ENCODE data around the gene CTPS2. TPM values are rescaled to one million over a fixed set of nuclear protein-coding genes. Genes with fewer than 3 reads are reported as not detected.
"Not testable (repeated sequence)": the region's sequence is repeated elsewhere in the genome, so short reads cannot be mapped to it uniquely, and the experiment has no call there.

Gene CTPS2
- polyA plus RNA-seq, 1 of the 3 experiments (the other 2 are of a cell fraction): 6.1 TPM

GRCh38 chrX:16603235-16603634, 109.2 kb downstream of the CTPS2 start:
- H3K4me3 ChIP-seq (ENCODE audit: low read depth in 2 of 2, low read length in 1 of 2); H3K9ac ChIP-seq; H4K20me1 ChIP-seq (ENCODE audit: insufficient read depth); POLR2A ChIA-PET; CTCF ChIA-PET; H3F3A ChIP-seq (replicated peaks; ENCODE audit: insufficient read depth); H3K79me2 ChIP-seq (ENCODE audit: insufficient read depth); H3K27me3 ChIP-seq (ENCODE audit: insufficient read depth); H2AFZ ChIP-seq (ENCODE audit: low read depth); DNase-seq; H3K9me3 ChIP-seq; H3K9me2 ChIP-seq: not testable (repeated sequence)
- Histone ChIP-seq H3K27ac (ENCODE audit: low read depth in 2 of 2, low read length in 1 of 2) (peak overlapping the region in 1 of 2 experiments; percentile 54; a peak in 1 of 4 replicates), H3K4me1 (ENCODE audit: control insufficient read depth in 1 of 2, insufficient read depth in 2 of 2, low read depth in 1 of 2, low read length in 1 of 2) (peaks cover 9 to 17% of the 10 kb centered on the region in 2 experiments; a peak in 3 of 4 replicates), H3K36me3 (replicated peaks in 1 of 2; ENCODE audit: control insufficient read depth in 1 of 2, insufficient read depth in 2 of 2, low read length in 1 of 2) (peaks cover 0 to 12% of the 10 kb centered on the region in 2 experiments), H3K4me2 (peak overlapping the region; percentile 26; the same call in 1 of the 2 replicates)
- 95% methylated on average over 6 of the region's 6 CpGs for WGBS (ENCODE audit: low lambda C conversion rate)

GRCh38 chrX:16601885-16602284, 110.6 kb downstream of the CTPS2 start:
- CTCF ChIA-PET: interaction anchor here (1.4 kb wide), 1 partner anchor 9 kb away, joined by 5 read pairs; no protein-coding TSS in a partner anchor
- Histone ChIP-seq H3K79me2 (ENCODE audit: insufficient read depth) (no peaks in the 10 kb centered on the region), H2AFZ (ENCODE audit: low read depth) (no peak overlapping the region), H3F3A (replicated peaks; ENCODE audit: insufficient read depth) (peaks cover 5% of the 10 kb centered on the region), H3K4me3 (ENCODE audit: low read depth in 2 of 2, low read length in 1 of 2) (no peak overlapping the region), H3K27me3 (ENCODE audit: insufficient read depth) (no peaks in the 10 kb centered on the region), H3K9ac (no peak overlapping the region), H4K20me1 (ENCODE audit: insufficient read depth) (no peaks in the 10 kb centered on the region), H3K36me3 (replicated peaks in 1 of 2; ENCODE audit: control insufficient read depth in 1 of 2, insufficient read depth in 2 of 2, low read length in 1 of 2) (peaks cover 0 to 12% of the 10 kb centered on the region in 2 experiments), H3K4me2 (no peak overlapping the region), H3K9me3 (no peaks in the 10 kb centered on the region), H3K27ac (ENCODE audit: low read depth in 2 of 2, low read length in 1 of 2) (no peak overlapping the region), H3K4me1 (ENCODE audit: control insufficient read depth in 1 of 2, insufficient read depth in 2 of 2, low read depth in 1 of 2, low read length in 1 of 2) (peaks cover 5 to 17% of the 10 kb centered on the region in 2 experiments; a peak in 3 of 4 replicates), H3K9me2 (no peaks in the 10 kb centered on the region)
- POLR2A ChIA-PET: no interaction called here
- WGBS (ENCODE audit: low lambda C conversion rate): 56% methylated on average over 4 of the region's 4 CpGs
- DNase-seq: no peak
- TF ChIP-seq PBX3 (IDR thresholded peaks at IDR 0.05) (peak; percentile 36; the same call in 1 of the 2 replicates), TCF12 (IDR thresholded peaks at IDR 0.05) (peak; percentile 13; the same call in 1 of the 2 replicates), MAX (IDR thresholded peaks at IDR 0.05; ENCODE audit: low read depth) (no peak)

GRCh38 chrX:16594490-16594889, 118.0 kb downstream of the CTPS2 start:
- Histone ChIP-seq H3K9me2 (no peaks in the 10 kb centered on the region), H3K4me1 (ENCODE audit: control insufficient read depth in 1 of 2, insufficient read depth in 2 of 2, low read depth in 1 of 2, low read length in 1 of 2) (peaks cover 0 to 12% of the 10 kb centered on the region in 2 experiments; a peak in 2 of 4 replicates), H3K27ac (ENCODE audit: low read depth in 2 of 2, low read length in 1 of 2) (peak overlapping the region in 1 of 2 experiments; percentile 63; a peak in 2 of 4 replicates), H3K27me3 (ENCODE audit: insufficient read depth) (no peaks in the 10 kb centered on the region), H3K9ac (no peak overlapping the region), H3K4me3 (ENCODE audit: low read depth in 2 of 2, low read length in 1 of 2) (no peak overlapping the region), H2AFZ (ENCODE audit: low read depth) (no peak overlapping the region), H3K4me2 (no peak overlapping the region), H3F3A (replicated peaks; ENCODE audit: insufficient read depth) (peaks cover 11% of the 10 kb centered on the region), H3K79me2 (ENCODE audit: insufficient read depth) (no peaks in the 10 kb centered on the region), H4K20me1 (ENCODE audit: insufficient read depth) (no peaks in the 10 kb centered on the region), H3K36me3 (replicated peaks in 1 of 2; ENCODE audit: control insufficient read depth in 1 of 2, insufficient read depth in 2 of 2, low read length in 1 of 2) (peaks cover 2 to 13% of the 10 kb centered on the region in 2 experiments), H3K9me3 (no peaks in the 10 kb centered on the region)
- DNase-seq: peak; percentile 49
- ChIA-PET CTCF (interaction anchor here (1.2 kb wide), 1 partner anchor 158 kb away, joined by 3 read pairs; no protein-coding TSS in a partner anchor), POLR2A (no interaction called here)
- WGBS (ENCODE audit: low lambda C conversion rate): 76% methylated on average over 3 of the region's 3 CpGs
- TF ChIP-seq SIN3A (IDR thresholded peaks at IDR 0.05; ENCODE audit: borderline replicate concordance, low read depth, low read length): no peak
- TF ChIP-seq SMC3 (IDR thresholded peaks at IDR 0.05; ENCODE audit: low read depth, low read length): no peak
- peak; percentile 48 for TF ChIP-seq GATA2 (CRISPR knock-in tag; IDR thresholded peaks at IDR 0.05)
- TF ChIP-seq TCF12 (IDR thresholded peaks at IDR 0.05): 0 out of 2 replicates have a peak, but pooled peaks have one; percentile 11
- no peak for TF ChIP-seq FOXM1 (IDR thresholded peaks at IDR 0.05; ENCODE audit: low read depth)
- no peak for TF ChIP-seq FOSL2 (IDR thresholded peaks at IDR 0.05; ENCODE audit: borderline replicate concordance, low read depth)
- no peak for TF ChIP-seq CTCF (IDR thresholded peaks at IDR 0.05)
- no peak for TF ChIP-seq REST (IDR thresholded peaks at IDR 0.05; ENCODE audit: low read depth, low read length)
- peak; percentile 21; the same call in 1 of the 2 replicates for TF ChIP-seq RCOR1 (IDR thresholded peaks at IDR 0.05; ENCODE audit: low read length)
- peak; percentile 14 for TF ChIP-seq CHD2 (IDR thresholded peaks at IDR 0.05; ENCODE audit: low read length, partially characterized antibody)
- peak in 1 of 2 experiments; percentile 67; a peak in 2 of 4 replicates for TF ChIP-seq EP300 (IDR thresholded peaks at IDR 0.05; ENCODE audit: borderline replicate concordance in 1 of 2, low read depth in 1 of 2, low read length in 1 of 2)
- TF ChIP-seq FOXJ3 (CRISPR knock-in tag; IDR thresholded peaks at IDR 0.05): no peak
- TF ChIP-seq NRF1 (IDR thresholded peaks at IDR 0.05; ENCODE audit: low read depth, low read length): no peak

All from SK-N-SH (cell line).